Endothelial cell of umbilical vein (primary cell): ENCODE data around the gene C3orf85. TPM values are rescaled to one million over a fixed set of nuclear protein-coding genes. Genes with fewer than 3 reads are reported as not detected.

Experiments used
- BruUV-seq: library from RNA; stranded (reverse); fragments of 400-500 nt; replicated peaks from 2 replicates; lab custom pipeline; 2021; lab: Mats Ljungman, UMichigan
- CTCF ChIA-PET: fragments of 300-600, 350-600 bp; sonication (Branson Sonifier 250); formaldehyde crosslinking; loops from one replicate; lab custom pipeline; 2021; ENCODE audit warnings: antibody characterized with exemption, inconsistent platforms; lab: Charles Lee
- POLR2A ChIA-PET: fragments of 300-600, 350-600 bp; sonication (Branson Sonifier 250); formaldehyde crosslinking; loops from one replicate; lab custom pipeline; 2021; ENCODE audit warnings: antibody characterized with exemption, inconsistent platforms; lab: Charles Lee
- DNase-seq: peaks from one replicate; pipeline ENCODE4 v3.0.0-alpha.2; 2011; ENCODE audit warnings: low read depth, low spot score
- FAIRE-seq: peaks from 2 replicates; lab custom pipeline; 2011; peaks lifted over from hg19 to GRCh38; lab: Jason Lieb, UNC
- H2AFZ ChIP-seq: 2 replicates; pipeline ENCODE4 v1.6.0; 2012; ENCODE audit warnings: low read depth, low read length, control low read depth, inconsistent platforms
- H3K27ac ChIP-seq: 2 replicates; pipeline ENCODE4 v1.5.1; 2011; ENCODE audit warnings: low read depth, mild to moderate bottlenecking, control low read depth, low read length, moderate library complexity; ENCODE audit not compliant: insufficient read depth
- H3K27me3 ChIP-seq, 2 experiments: 2 replicates each; pipeline versions ENCODE4 v1.6.0 to v1.6.1; 2011; ENCODE audit warnings: low read length in 2 of 2, mixed read lengths in 1 of 2; ENCODE audit not compliant: control insufficient read depth in 2 of 2, insufficient read depth in 2 of 2
- H3K36me3 ChIP-seq, 2 experiments: 2 replicates in 1 of 2; 3 replicates in 1 of 2; pipeline ENCODE4 v1.5.1; 2011; ENCODE audit warnings: low read length in 2 of 2, mild to moderate bottlenecking in 1 of 2, moderate library complexity in 1 of 2; ENCODE audit not compliant: control insufficient read depth in 2 of 2, insufficient read depth in 2 of 2; ENCODE audit errors: extremely low read depth in 1 of 2
- H3K4me1 ChIP-seq: 3 replicates; pipeline ENCODE4 v1.5.1; 2011; ENCODE audit warnings: mild to moderate bottlenecking, low read length; ENCODE audit not compliant: control insufficient read depth, insufficient read depth; ENCODE audit errors: extremely low read depth
- H3K4me2 ChIP-seq: 2 replicates; pipeline ENCODE4 v1.6.1; 2011; ENCODE audit warnings: low read length, control low read depth, mixed read lengths; ENCODE audit not compliant: insufficient read depth
- H3K4me3 ChIP-seq, 3 experiments: fragments of 200-600 bp in 1 of 3; sonication (generic), shearing (Covaris generic) in 1 of 3; replicated peaks in 1 of 3; 2 replicates each; pipeline ENCODE4 v1.5.1; 2011 to 2016; ENCODE audit warnings: control low read depth in 3 of 3, low read length in 3 of 3, mild to moderate bottlenecking in 2 of 3, inconsistent platforms in 1 of 3, low read depth in 1 of 3, moderate library complexity in 1 of 3; ENCODE audit not compliant: insufficient read depth in 1 of 3
- H3K79me2 ChIP-seq: 2 replicates; pipeline ENCODE4 v1.6.0; 2012; ENCODE audit warnings: low read length, inconsistent platforms; ENCODE audit not compliant: control insufficient read depth, insufficient read depth
- H3K9ac ChIP-seq: replicated peaks from 2 replicates; pipeline ENCODE3; 2011; ENCODE audit warnings: low read length, control low read depth; ENCODE audit not compliant: insufficient read depth; ENCODE audit errors: extremely low read depth
- H3K9me1 ChIP-seq: replicated peaks from 3 replicates; pipeline ENCODE4 v1.6.0; 2011; ENCODE audit warnings: mild to moderate bottlenecking, low read length; ENCODE audit not compliant: control insufficient read depth, insufficient read depth; ENCODE audit errors: extremely low read depth
- H3K9me3 ChIP-seq: replicated peaks from 2 replicates; pipeline ENCODE4 v1.5.1; 2012; ENCODE audit warnings: low read length, inconsistent platforms; ENCODE audit not compliant: control insufficient read depth, insufficient read depth
- H4K20me1 ChIP-seq: replicated peaks from 2 replicates; pipeline ENCODE3; 2011; ENCODE audit warnings: mild to moderate bottlenecking, low read length; ENCODE audit not compliant: control insufficient read depth, insufficient read depth; ENCODE audit errors: extremely low read depth
- EZH2 ChIP-seq: IDR thresholded peaks from 2 replicates; pipeline ENCODE4 v1.6.1; 2012; ENCODE audit warnings: borderline replicate concordance, low read depth, mild to moderate bottlenecking, moderate library complexity, low read length, inconsistent platforms; ENCODE audit not compliant: severe bottlenecking
- FOS ChIP-seq: IDR thresholded peaks from 2 replicates; pipeline ENCODE4 v1.6.1; 2011; ENCODE audit warnings: mild to moderate bottlenecking, low read length, moderate library complexity, borderline replicate concordance; ENCODE audit not compliant: insufficient read depth
- GATA2 ChIP-seq: IDR thresholded peaks from 2 replicates; pipeline ENCODE4 v1.7.0; 2011; ENCODE audit warnings: low read depth, mild to moderate bottlenecking, moderate library complexity, mixed read lengths, low read length; ENCODE audit not compliant: insufficient read length, insufficient read depth
- JUN ChIP-seq: IDR thresholded peaks from 2 replicates; pipeline ENCODE4 v1.6.1; 2011; ENCODE audit warnings: borderline replicate concordance, low read depth; ENCODE audit not compliant: insufficient read length, insufficient read depth
- MYC ChIP-seq: IDR thresholded peaks from one replicate; pipeline ENCODE4 v1.6.1; 2011; ENCODE audit warnings: mild to moderate bottlenecking, low read depth, low read length
- POLR2A ChIP-seq: IDR thresholded peaks from 2 replicates; pipeline ENCODE4 v1.6.1; 2012; ENCODE audit warnings: low read depth, mild to moderate bottlenecking, control low read depth, low read length
- POLR2AphosphoS5 ChIP-seq: IDR thresholded peaks from 2 replicates; pipeline ENCODE4 v1.6.1; 2012; ENCODE audit warnings: low read depth, mild to moderate bottlenecking, control low read depth, low read length, moderate library complexity; ENCODE audit not compliant: insufficient read depth
- dilution Hi-C: fragments of 300-500 bp; cut with MboI; formaldehyde crosslinking; loops from one replicate; pipeline ENCODE4 v1.15.0; 2019; ENCODE audit warnings: low sequenced_read_pairs; ENCODE audit not compliant: extremely low pct_ligation_motif_present
- intact Hi-C: fragments of 100-400 bp; cut with micrococcal nuclease; formaldehyde crosslinking; loops from one replicate; pipeline ENCODE4 v1.10.0; 2022
- polyA plus RNA-seq, 4 experiments: library from polyadenylated mRNA; depleted of rRNA in 3 of 4; stranded (reverse) in 3 of 4; unstranded in 1 of 4; fragments of >200 nt; gene quantifications; 2 replicates each; pipeline versions ENCODE4 v1.2.1 to v1.2.3, GENCODE V29; 2011 to 2012; ENCODE audit warnings: missing spikeins in 1 of 4
- total RNA-seq: library from RNA; stranded (reverse); gene quantifications from 2 replicates; pipeline ENCODE4 v1.2.3, GENCODE V29; 2021
- TF ChIP-seq, protein P1 (sequence below): IDR thresholded peaks from 2 replicates; pipeline ENCODE4 v1.6.1; 2011; ENCODE audit not compliant: insufficient read depth, insufficient read length
- TF ChIP-seq, protein P2 (sequence below), 2 donors: IDR thresholded peaks; 1 replicate in 1 of 2; 2 replicates in 1 of 2; pipeline ENCODE4 v1.5.1; 2011; ENCODE audit warnings: low read length in 2 of 2, mild to moderate bottlenecking in 2 of 2, moderate library complexity in 2 of 2, control low read depth in 1 of 2, inconsistent platforms in 1 of 2, low read depth in 1 of 2; ENCODE audit not compliant: insufficient read depth in 1 of 2; ENCODE audit errors: extremely low read depth in 1 of 2

The C3orf85 gene
- total and polyA plus RNA-seq, 2 donors (not counting 3 experiments of a cell fraction or from before 2014, with no cell fraction given), result not detected

DNA sequence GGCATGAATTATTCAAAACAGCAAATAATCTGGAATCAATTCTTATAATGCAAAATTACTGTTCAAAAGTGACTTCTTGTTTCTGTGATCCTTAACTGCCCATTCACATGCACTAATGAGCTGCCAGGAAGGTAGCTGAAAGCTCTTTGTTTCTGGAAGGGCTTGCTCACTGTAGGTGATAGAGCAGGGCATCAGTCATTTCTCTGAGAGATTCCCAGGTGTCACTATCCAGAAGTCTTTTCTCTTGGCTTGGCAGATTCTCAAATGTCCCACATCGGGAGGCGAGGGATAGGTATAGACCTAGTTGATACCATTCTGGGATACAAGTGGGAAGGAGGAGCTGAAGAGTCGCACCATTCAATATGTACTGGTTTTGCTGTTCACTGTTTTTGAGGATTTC is 35.0 kb downstream of the C3orf85 start:
- intact Hi-C loops (no loop called here), dilution Hi-C loops (no loop called here)
- Histone ChIP-seq H3K9me3 (no peaks in the 10 kb centered on the region), H3K4me3 (no peak overlapping the region), H3K36me3 (no peaks in the 10 kb centered on the region), H3K27ac (no peak overlapping the region), H3K9ac (no peak overlapping the region), H2AFZ (no peak overlapping the region), H3K27me3 (no peaks in the 10 kb centered on the region), H3K79me2 (no peaks in the 10 kb centered on the region), H3K4me2 (no peak overlapping the region), H3K4me1 (no peaks in the 10 kb centered on the region), H4K20me1 (no peaks in the 10 kb centered on the region), H3K9me1 (no peaks in the 10 kb centered on the region)
- TF ChIP-seq FOS, result no peak
- no peak for TF ChIP-seq GATA2
- no peak for TF ChIP-seq POLR2A
- TF ChIP-seq MYC, result no peak
- TF ChIP-seq, protein P1, sequence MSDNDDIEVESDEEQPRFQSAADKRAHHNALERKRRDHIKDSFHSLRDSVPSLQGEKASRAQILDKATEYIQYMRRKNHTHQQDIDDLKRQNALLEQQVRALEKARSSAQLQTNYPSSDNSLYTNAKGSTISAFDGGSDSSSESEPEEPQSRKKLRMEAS, result no peak
- TF ChIP-seq, protein P2, sequence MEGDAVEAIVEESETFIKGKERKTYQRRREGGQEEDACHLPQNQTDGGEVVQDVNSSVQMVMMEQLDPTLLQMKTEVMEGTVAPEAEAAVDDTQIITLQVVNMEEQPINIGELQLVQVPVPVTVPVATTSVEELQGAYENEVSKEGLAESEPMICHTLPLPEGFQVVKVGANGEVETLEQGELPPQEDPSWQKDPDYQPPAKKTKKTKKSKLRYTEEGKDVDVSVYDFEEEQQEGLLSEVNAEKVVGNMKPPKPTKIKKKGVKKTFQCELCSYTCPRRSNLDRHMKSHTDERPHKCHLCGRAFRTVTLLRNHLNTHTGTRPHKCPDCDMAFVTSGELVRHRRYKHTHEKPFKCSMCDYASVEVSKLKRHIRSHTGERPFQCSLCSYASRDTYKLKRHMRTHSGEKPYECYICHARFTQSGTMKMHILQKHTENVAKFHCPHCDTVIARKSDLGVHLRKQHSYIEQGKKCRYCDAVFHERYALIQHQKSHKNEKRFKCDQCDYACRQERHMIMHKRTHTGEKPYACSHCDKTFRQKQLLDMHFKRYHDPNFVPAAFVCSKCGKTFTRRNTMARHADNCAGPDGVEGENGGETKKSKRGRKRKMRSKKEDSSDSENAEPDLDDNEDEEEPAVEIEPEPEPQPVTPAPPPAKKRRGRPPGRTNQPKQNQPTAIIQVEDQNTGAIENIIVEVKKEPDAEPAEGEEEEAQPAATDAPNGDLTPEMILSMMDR (IDR thresholded peaks at IDR 0.05; ENCODE audit: extremely low read depth in 1 of 2, insufficient read depth in 1 of 2, low read depth in 1 of 2, low read length in 2 of 2), result no peak
- TF ChIP-seq POLR2AphosphoS5, result no peak
- TF ChIP-seq EZH2, result no peak
- TF ChIP-seq JUN, result no peak
- ChIA-PET POLR2A (no interaction called here), CTCF (no interaction called here)
- DNase-seq (no peak), FAIRE-seq (no peak)
- BruUV-seq, result no TSS peak
